Kidney capillary endothelial cell (primary cell): ENCODE results near the gene COL18A1.
"Not testable (repeated sequence)": the region's sequence is repeated elsewhere in the genome, so short reads cannot be mapped to it uniquely, and the experiment has no call there.

Experiments
- DNase-seq: peaks from one replicate; pipeline ENCODE4 v3.0.0-alpha.2; 2018; ENCODE audit warnings: low spot score

Gene COL18A1

DNA sequence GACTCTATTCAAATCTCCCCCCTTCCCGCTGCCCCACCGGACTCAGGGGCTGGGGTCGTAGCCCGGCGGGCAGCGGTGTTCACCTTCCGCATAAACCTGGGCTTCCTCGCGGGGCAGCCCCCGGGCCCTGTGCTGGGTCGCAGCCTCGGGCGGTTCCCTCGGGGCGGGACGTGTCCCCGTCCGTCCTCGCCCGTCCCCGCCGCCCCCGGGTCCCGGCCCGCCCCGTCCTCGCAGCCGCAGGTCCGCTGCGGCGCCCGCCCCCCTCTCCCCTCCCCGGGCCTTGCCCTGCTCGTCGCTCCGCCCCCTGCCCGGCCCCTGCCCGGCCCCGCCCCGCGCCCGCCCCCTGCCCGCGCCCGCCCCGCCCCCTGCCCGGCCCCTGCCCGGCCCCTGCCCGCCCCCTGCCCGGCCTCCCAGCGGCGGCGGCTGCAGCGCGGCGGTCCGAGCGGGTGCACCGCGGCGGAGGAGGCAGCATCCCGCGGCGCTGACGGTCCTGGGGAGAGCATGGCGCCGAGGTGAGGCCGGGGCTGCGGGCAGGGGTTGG is at the start of gene COL18A1:
Gene COL18A1 (plus strand): TSS at position 436 of the 541 bp plus-strand sequence. CDS start 66 bp downstream, at position 502.
- DNase-seq: no peak

DNA sequence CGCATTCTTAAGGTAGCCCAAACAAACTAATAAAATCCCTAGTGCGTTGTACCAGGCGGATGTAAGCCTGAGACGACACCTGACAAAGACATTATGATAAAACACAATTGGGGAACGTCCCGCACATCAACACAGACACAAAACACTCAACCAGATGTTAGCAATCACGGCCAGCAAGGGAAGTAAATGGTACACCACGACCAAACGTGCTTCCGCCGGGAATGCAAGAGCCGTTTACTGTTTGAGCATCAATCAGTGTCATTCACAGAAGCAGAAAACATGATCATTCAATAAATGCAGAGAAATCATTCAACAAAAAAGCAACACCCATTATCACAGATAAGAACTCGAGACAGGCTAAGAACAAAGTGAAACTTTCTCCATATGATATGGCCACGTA is 49.4 kb upstream of the COL18A1 start:
- no peak for DNase-seq

DNA sequence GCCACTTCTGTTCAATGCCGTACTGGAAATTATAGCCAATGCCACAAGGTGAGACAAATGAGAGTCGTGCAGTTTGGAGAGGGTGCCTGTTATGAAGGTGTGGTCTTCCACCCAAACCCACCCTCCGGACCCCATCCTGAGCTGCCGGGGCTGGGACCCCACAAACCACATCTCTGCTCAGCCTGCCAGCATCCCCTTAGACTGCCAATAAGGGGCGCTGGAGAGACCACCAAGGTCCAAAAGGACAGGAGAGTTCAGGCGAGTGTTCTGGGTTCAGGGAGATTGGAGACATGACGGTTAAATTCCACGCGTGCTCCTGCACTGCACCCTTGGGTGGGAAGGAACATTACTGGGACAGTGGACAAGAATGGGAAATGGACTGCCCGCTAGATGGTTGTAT is 48.7 kb upstream of the COL18A1 start:
- DNase-seq: no peak

DNA sequence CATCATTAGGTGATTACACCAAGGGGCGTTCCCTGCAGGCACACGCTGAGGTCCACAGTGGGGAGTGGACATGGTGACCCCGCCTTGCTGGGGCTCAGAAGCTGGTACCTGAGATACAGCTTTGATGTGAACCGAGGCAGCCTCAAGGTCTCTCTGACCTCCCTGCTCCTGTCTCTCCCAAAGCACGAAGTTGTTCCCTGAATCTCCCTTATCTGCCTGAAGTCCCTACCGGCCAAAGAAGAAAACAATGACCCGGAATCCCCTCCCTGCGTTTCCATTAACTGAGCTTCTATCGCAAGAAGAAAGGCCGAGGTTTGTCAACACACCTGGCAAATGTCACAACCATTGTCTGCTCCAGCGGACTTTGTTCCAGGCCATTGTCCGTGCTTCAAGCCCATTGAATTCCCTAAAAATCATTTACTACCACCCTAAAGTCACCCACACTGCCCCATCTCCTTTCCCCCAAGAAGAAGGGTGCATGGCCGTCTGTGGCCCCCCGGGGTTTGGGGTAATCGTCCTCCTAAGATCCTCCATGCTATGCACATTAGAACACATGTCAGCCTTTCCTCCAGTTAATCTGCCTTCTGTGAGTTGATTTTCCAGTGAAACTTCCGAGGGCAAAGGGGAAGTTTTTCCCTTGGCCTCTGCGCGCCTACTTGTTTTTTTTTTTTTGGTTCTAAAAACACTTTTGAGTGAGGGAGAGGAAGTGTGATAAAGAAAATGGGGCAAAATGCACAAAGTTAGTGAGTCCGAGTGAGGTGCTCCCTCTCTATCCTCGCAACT is 48.1 kb upstream of the COL18A1 start:
- no peak for DNase-seq

DNA sequence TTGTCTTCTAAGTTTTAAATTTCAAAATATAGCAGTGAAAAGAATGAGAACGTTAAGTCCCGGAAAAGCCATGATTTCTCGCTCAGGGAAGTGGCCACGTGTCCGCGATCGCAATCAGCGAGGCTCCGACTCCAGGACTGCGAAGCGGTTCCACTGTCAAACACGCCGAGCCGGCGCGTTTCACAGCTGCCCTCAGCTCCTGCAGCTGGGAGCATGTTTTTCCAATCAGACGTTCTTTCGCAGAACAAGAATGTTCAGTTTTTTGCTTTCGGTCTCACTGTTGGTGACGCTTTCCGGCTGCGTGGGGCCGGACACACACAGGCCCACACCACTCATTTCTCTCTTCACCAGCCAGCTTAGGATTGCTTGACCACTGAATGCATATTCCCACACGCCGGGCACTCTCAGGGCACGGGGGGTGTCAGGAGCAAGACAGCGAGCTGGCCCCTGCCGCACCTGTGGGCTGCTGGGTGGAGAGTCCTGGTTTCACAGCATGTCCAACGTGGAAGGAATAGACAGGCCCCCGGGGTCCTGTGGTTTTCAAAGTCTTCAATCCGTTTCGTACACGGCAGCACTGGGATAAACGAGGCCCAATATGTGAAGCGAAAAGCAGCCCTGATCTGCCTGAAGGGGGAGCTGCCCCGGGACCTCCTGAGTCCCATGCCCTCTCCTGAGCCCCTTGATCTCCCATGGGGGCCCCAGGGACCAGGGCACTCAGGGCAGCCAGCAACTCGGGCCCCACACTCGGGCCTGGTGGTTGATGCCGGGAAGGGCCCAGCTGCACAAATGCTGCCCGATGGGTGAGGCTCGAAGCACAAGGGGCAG is 47.3 kb upstream of the COL18A1 start:
- no peak for DNase-seq

DNA sequence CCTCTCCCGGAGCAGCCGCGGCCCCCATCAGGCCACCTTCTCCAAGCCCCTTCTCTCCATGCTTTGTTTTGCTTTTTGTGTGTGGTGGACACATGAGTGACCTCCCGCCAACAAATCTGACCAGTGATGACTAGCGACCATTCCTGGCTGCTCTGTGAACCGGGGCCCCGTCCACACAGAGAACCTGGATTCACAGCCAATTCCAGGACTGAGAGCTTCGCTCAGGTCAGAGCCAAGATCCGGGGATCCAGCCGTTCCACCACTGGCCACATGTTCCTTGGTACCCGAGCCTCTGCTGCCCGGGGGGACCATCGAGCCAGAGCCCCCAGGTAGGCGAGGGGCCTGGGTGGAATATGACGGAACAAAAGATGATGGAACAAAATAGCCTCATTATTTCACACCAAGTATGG is 46.7 kb upstream of the COL18A1 start:
- no peak for DNase-seq

DNA sequence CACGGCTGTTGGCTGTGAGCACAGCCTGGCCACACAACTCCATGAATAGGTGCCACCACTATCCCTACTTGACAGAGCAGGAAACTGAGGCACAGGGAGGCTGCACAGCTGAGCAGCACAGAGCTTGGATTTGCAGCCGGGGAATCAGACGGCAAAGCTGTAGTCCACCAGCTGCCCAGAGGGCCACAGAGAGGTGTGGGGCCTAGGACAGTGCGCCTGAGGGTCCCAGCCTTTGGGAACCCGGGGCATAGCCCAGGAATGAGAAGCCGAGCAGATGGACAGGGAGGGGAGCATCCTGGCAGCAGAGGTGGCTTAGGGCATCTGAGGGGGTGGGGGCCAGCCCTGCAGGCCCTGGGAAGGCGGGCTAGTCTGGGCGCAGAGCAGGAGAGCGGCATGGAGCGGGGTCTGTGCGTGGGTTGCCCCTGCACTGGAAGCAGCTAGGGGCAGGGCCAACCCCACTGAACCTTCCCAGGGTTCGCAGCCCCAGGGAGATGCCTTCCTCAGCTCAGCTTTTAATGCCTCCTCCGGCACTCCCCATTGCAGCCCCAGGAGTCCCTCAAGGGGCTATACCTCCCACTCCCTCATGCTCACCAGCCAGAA is 46.2 kb upstream of the COL18A1 start:
- DNase-seq: no peak

DNA sequence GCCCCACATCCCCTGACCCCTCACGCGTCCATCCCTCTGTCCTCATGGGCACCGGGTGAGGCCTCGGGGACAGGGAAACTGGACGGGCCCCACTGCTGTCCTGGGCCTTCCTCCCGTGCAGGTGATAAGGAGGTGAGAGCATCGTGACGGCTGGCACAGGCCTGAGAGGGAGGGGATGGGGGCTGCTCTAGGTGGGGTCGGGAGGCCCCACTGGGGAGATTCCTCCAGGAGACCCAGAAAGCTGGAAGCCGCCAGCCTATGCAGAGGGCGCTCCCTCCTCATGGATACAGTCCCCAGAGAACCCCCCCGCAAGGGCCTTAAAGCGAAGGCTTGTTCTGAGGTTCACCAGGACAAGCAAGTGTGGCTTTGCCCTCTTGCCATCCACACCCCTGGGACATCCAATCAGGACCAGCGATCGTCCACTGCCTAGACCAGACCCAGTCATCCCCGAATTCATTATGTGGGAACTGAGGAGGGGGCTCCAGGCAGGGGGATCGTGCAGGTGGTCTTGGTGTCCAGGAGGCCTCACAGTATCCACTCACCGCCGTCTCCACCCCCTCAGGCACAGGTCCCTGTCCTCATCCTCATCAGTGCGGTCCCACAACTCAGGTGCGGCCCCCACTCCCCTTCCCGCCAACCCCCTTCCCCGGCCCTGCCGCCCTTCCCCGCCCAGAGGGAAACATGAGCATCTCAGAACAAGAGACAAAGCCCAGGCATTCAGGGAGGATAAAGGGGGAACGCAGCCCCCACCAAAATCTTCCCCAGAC is 45.3 kb upstream of the COL18A1 start:
- no peak for DNase-seq

DNA sequence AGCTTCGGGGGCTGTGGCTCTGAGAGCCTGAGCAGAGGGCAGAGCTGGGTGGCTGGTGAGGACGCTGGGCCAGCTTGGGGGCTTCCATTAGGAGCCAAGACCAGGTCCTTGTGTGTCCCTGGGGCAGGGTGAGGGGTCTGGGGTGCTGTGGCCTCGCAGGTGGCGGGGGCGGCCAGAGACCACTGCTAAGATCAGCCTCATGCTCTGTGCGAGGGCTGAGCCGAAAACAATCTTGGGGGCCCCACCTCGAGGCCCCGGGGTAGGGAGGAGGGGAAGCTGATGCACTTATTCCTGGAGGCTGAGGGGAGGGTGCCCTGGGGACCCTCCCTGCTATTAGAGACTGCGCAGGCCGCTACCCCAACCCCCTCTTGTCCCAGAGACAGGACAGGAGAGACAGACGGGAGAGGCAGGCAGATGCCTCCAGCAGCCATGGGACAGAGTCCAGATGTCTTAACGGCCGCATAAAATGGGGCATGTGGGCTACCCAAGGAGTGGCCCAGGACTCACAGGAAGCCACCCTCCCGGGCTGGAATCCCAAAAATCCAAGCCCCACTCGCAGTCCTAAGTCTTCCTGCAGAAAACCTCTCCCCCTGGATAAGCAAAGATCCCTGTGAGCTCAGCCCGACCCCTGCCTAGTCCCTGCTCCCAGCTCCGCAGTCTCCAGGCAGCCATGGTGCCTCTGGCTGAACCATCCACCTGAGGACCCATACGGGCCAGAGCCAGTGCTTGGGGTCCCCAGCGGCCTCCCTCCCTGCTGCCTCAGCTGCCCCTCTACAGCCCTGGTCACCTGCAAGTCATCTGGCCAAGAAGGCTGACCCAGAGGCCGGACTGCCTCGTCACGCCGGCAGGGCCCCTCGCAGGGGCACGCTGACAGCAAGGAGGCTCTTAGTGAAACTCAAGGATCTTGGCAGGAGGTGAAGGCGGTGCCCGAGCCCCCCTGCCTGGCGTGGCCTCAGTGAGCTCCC is 43.6 kb upstream of the COL18A1 start:
- no peak for DNase-seq

DNA sequence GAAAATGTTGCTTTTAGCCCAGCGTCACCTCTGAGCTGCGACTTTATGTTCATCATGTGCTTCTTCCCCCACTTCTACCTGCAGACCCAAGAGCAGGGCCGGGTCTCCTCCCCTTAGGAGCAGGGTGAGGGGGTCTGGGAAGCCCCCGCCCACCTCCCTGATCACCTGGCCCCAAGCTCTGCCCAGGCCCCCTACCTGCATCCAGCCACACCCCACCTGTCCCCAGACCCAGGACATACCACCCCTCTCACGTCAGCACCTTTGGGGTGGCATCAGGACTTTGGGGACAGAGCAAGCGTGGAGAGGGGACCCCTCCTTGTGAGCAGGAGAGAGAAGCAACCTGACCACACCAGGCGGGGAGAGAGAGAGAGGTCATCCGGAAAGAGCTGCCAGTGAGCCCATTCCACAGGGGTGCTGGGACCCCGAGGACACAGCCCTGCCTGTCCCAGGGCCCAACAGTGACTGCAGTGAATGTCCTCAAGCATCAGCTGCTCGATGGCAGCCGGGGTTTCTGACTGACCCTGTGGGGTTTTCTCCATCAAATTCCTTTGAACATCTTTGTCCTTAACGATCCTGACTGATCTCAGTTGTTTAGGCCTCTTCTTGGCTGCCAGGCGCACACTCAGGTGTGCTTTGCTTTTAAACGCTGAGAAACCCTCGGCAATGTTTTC is 42.8 kb upstream of the COL18A1 start:
- DNase-seq: no peak

DNA sequence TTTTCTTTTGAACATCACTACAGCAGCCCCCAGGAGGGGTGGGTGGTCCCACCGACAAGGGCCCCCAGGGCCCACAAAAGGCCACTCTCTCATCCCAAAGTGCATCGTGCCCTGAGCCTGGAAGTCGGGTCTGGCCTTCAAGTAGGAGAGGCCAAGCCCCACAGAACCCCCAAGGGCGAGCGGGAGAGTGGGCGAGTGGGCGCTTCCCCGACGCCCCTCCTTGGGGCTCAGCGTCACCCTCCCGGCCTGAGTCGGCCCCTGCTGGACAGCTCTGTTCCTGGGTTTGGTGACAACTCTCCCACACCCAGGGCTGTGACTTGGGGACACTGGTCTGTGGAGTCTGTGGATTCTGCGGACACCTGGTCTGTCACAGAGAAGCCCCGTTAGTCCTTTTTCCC is 42.2 kb upstream of the COL18A1 start:
- DNase-seq: no peak

DNA sequence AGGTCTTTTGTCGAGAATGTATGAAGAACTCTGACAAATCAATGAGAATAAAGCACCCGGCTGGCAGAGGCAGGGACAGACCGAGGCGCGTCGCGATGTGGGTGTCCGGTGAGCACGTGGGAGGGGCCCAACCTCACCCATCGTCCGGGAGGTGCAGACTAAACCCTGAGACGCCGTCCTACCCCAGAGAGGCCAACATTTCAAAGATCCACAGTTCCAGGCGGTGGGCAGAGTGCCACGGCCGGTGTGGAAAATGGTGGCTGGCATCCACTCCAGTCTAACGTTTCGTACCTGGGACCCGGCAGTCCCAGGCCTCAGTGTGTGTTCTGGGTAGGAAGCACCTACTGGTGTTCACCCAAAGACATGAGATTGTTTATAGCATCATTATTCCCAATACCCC is 41.7 kb upstream of the COL18A1 start:
- DNase-seq: not testable (repeated sequence)

DNA sequence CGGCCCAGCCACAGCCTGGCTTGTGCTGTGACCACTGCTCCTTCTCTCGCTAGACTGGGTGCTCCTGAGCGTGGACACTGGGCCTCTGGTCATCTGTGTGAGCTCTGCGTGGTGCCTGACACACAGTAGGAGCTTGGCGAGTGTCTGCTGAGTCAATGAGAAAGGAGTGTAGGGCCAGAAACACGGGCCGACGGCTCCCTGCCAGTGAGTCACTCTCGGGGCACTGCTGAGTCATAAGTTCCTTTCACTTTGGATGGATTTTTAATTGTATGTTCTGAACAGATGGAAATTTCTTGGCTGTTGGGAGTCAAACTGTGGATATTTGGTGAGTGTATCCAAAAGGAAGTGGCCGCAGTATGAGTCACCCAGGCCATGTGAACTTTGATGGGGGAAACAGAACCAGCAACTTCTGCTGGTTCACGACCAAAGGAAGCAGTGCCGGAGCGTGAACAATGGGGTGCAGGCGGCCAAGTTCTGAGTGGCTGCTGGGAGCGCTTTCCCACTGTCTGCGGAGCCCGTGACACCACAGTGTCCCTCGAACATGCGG is 41.0 kb upstream of the COL18A1 start:
- peak; percentile 100 for DNase-seq

DNA sequence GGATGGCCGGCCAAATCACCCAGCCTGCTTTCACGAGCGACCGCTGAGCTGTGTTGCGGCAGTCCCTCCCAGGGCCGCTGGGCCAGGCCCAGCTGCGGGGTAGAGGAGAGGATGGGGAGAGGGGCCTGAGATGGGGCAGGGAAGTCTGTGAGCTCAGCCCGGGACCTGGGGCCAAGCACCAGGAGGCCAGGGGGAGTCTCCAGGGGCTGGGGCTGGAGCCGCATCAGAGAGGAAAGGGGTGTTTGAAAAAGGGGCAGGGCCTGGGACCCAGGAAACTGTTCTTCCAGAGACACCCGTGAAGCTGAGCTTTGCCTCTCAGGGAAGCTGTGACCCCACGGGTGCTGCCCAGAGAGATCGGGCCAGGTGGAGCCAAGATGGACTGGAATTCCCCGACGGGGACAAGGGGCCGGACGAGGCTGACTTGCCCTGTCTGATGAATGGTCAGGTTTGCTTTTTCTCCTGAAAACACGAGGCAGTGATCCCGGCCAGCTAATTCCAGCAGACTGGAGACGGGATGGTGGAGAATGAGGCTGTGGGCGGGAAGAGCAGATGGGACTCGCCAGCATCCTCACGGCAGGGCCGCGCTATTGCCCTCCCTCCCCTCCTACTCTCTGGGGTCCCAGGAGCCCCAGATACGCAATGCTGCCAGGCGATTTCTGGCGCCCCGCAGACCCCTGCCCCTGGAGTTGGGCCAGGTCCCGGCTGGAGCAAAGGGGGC is 40.3 kb upstream of the COL18A1 start:
- DNase-seq: no peak

DNA sequence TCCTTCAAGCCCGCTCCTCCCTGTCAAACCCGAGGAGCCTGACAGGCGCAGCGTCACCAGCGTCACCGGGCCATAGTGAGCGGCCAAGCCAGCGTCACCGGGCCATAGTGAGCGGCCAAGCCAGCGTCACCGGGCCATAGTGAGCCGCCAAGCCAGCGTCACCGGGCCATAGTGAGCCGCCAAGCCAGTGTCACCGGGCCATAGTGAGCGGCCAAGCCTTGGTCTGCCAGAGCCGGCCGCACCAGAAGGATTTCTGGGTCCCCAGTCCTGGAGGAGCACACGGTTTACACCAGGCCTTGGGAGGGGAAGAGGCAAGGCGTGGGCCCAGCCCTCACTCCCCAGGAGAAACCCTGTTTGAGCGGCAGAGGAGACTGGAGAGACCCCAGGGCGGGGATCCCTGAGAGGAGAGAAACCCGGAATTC is 39.8 kb upstream of the COL18A1 start:
- DNase-seq: no peak

DNA sequence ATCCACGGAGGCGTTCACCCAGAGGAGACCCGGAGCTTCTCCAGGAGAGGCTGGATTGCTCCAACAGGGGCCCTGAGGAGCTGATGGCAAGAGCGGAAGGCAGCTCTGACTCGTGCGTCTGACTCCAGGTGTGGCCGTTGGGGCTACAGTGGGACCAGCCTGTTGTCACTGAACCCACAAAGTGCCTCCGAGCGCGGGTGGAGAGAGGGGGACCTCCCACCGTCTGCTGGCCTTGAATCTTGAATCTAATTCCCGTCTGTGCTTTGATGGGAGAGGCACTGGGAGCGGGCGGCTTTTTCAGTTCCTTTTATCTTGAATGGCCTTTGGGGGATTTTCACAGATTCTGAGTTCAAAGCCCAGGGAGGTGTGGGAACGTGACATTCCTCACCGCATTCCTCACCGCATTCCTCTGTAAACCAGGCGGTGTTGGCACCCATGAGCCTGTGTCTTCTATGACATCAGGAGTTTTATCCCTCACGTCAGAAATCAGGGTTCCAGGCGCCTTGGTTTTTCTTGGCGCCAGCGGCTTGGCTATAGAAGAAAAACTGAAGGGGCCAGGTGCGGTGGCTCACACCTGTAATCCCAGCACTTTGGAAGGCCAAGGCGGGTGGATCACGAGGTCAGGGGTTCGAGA is 39.2 kb upstream of the COL18A1 start:
- DNase-seq: no peak

DNA sequence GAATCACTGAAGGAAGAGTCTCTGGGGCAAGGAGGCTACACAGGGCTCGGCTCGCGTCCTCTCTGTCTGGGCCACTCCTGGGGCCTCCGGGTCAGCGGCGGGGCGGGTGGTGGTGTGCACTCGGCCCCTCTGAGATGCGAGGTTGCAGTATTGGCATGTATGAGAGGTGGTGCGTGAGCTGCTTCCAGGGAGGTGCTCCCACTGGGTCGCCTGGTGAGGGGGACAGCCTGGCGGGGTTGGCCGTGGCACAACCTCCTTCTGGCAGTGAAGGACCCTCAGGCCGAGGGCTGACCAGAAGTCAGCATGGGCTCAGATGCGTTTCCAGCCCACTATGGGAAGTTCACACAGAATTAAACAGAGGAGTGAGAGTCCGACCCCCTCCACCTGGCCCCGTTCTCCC is 38.5 kb upstream of the COL18A1 start:
- no peak for DNase-seq

DNA sequence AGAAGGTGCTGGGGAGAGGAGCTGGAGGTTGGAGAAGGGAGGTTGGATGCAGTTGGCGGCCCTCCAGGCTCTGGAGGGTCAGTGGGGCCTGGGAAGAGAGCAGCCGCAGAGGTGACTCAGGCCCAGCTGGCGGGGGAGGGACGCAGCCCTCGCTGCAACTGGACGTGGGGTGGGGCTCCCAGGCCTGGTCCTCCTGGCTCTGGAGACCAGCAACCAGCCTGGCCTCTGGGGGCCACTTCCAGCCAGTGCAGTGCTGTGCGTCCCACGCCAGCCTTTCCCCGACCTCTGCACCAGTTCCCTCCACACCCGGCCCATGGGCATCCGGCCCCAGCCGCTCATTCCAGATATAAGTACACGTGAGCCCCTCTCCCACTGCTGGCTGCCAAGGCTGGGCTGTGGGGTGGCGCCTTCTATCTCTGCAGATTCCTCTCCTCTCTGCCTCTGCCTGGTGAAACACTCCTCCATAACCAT is 38.0 kb upstream of the COL18A1 start:
- DNase-seq: peak; percentile 74
